ENCODE measurements around the gene PSMG3.

Gene PSMG3

DNA sequence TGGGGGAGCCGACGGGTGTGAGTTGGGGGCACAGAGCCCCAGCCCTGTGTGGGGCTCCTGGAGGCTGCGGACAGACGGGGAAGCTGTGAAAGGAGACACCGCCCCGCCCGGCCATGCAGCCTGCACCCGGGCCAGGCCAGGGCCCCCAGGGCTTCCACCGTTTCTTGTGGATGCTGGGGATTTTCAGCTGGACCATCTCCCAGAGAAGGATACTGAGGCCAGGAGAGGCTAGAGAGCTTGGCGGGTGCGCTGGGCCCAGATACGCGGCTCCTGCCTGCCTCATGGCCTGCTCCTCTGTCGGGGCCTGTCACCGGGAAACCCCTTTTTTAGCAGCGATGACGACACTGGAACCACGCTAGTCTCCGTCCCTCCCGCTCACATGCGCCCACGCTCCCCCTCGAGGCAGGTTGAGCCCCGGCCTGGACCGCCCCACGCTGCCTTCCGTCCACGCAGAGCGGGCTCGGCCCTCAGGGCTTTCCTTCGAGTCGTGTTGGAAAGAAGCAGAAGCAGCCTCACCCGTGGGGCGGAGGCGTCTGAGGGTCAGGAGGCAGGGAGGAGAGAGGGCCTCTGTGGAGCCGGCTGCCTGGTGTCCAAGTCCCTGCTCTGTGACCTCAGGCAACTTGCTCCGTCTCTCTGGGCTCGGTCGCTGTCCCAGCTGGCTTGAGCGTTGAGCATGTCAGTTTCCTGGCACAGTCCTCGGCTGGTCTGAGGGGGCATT lies 25.5 kb downstream of the PSMG3 start:
- H3K9me3 ChIP-seq (ENCODE audit: control insufficient read depth, insufficient read depth, low read length), result no peaks in the 10 kb centered on the region
- no peaks in the 10 kb centered on the region for H3K27me3 ChIP-seq (ENCODE audit: control insufficient read depth, insufficient read depth, low read length)
- H3K4me3 ChIP-seq (ENCODE audit: low read depth, low read length), result no peak overlapping the region
- no peaks in the 10 kb centered on the region for H3K4me1 ChIP-seq (ENCODE audit: control insufficient read depth, insufficient read depth, low read length)
- H3K36me3 ChIP-seq (ENCODE audit: control insufficient read depth, insufficient read depth, low read length), result peaks cover 30% of the 10 kb centered on the region
- no peak overlapping the region for H3K9ac ChIP-seq (ENCODE audit: low read depth, low read length)

GRCh38 chr7:1543826-1544177 lies 26.0 kb downstream of the PSMG3 start:
- Histone ChIP-seq H3K4me3 (ENCODE audit: low read depth, low read length) (no peak overlapping the region), H3K4me1 (ENCODE audit: control insufficient read depth, insufficient read depth, low read length) (no peaks in the 10 kb centered on the region), H3K9ac (ENCODE audit: low read depth, low read length) (no peak overlapping the region), H3K36me3 (ENCODE audit: control insufficient read depth, insufficient read depth, low read length) (peaks cover 32% of the 10 kb centered on the region), H3K27me3 (ENCODE audit: control insufficient read depth, insufficient read depth, low read length) (no peaks in the 10 kb centered on the region), H3K9me3 (ENCODE audit: control insufficient read depth, insufficient read depth, low read length) (no peaks in the 10 kb centered on the region)

- no peaks in the 10 kb centered on the region for H3K27me3 ChIP-seq (ENCODE audit: control insufficient read depth, insufficient read depth, low read length)
- no peaks in the 10 kb centered on the region for H3K4me1 ChIP-seq (ENCODE audit: control insufficient read depth, insufficient read depth, low read length)
- H3K9ac ChIP-seq (ENCODE audit: low read depth, low read length), result no peak overlapping the region
- H3K36me3 ChIP-seq (ENCODE audit: control insufficient read depth, insufficient read depth, low read length), result peaks cover 33% of the 10 kb centered on the region
- no peaks in the 10 kb centered on the region for H3K9me3 ChIP-seq (ENCODE audit: control insufficient read depth, insufficient read depth, low read length)
- no peak overlapping the region for H3K4me3 ChIP-seq (ENCODE audit: low read depth, low read length)
Measured at GRCh38 chr7:1542841-1543747, 26.7 kb downstream of the PSMG3 start.

DNA sequence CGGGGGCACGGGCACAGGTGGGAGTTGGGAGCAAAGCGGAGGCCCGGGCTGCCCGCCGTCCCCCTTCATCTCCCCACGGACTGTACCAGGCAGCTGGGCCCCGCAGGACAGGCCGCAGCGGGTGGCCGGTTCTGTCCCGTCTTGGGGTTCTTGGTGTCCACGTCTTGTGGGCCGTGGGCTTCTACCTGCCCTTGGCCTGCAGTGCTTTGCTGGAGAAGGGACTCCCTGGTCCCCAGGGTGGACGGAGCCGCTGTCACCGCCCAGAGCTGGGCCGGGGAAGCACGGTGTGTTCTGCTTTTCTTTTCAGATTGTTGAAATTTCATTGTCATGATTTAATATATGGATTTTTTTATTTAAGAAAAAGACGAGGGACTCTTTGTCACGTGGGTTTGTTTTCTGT lies 27.5 kb downstream of the PSMG3 start:
- H3K4me1 ChIP-seq (ENCODE audit: control insufficient read depth, insufficient read depth, low read length), result no peaks in the 10 kb centered on the region
- H3K9ac ChIP-seq (ENCODE audit: low read depth, low read length), result no peak overlapping the region
- H3K9me3 ChIP-seq (ENCODE audit: control insufficient read depth, insufficient read depth, low read length), result no peaks in the 10 kb centered on the region
- H3K4me3 ChIP-seq (ENCODE audit: low read depth, low read length), result no peak overlapping the region
- peaks cover 33% of the 10 kb centered on the region for H3K36me3 ChIP-seq (ENCODE audit: control insufficient read depth, insufficient read depth, low read length)
- H3K27me3 ChIP-seq (ENCODE audit: control insufficient read depth, insufficient read depth, low read length), result no peaks in the 10 kb centered on the region

- H3K9ac ChIP-seq (ENCODE audit: low read depth, low read length), result no peak overlapping the region
- H3K9me3 ChIP-seq (ENCODE audit: control insufficient read depth, insufficient read depth, low read length), result no peaks in the 10 kb centered on the region
- H3K4me1 ChIP-seq (ENCODE audit: control insufficient read depth, insufficient read depth, low read length), result peaks cover under 1% of the 10 kb centered on the region
- no peak overlapping the region for H3K4me3 ChIP-seq (ENCODE audit: low read depth, low read length)
- H3K27me3 ChIP-seq (ENCODE audit: control insufficient read depth, insufficient read depth, low read length), result no peaks in the 10 kb centered on the region
- peaks cover 33% of the 10 kb centered on the region for H3K36me3 ChIP-seq (ENCODE audit: control insufficient read depth, insufficient read depth, low read length)
Measured at GRCh38 chr7:1541431-1542162, 28.2 kb downstream of the PSMG3 start.

DNA sequence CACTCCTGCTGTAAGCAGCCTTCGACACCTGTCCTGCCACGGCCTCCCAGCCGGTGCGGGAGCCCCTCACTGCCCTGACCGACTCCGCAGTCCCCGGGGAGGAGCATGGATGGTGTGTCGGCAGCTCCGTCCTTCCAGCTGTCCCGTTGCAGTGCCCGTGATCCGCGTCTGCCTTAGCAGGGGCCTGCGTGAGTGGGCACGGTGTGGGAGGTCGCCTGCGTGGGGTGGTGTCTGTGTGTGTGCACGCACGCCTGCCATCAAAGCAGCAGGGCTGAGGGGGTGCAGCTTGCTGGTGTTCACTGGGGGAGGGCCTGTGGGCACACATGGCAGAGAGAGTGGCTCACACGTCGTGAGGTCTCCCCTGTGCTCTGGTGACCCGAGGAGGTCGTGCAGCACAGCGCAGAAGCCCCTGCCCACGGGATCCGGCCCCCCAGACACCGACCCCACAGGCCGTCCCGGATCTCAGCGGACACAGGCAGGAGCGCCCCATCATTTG lies 29.0 kb downstream of the PSMG3 start:
- Histone ChIP-seq H3K4me1 (ENCODE audit: control insufficient read depth, insufficient read depth, low read length) (peaks cover 5% of the 10 kb centered on the region), H3K36me3 (ENCODE audit: control insufficient read depth, insufficient read depth, low read length) (peaks cover 33% of the 10 kb centered on the region), H3K9ac (ENCODE audit: low read depth, low read length) (no peak overlapping the region), H3K27me3 (ENCODE audit: control insufficient read depth, insufficient read depth, low read length) (no peaks in the 10 kb centered on the region), H3K9me3 (ENCODE audit: control insufficient read depth, insufficient read depth, low read length) (no peaks in the 10 kb centered on the region), H3K4me3 (ENCODE audit: low read depth, low read length) (no peak overlapping the region)

DNA sequence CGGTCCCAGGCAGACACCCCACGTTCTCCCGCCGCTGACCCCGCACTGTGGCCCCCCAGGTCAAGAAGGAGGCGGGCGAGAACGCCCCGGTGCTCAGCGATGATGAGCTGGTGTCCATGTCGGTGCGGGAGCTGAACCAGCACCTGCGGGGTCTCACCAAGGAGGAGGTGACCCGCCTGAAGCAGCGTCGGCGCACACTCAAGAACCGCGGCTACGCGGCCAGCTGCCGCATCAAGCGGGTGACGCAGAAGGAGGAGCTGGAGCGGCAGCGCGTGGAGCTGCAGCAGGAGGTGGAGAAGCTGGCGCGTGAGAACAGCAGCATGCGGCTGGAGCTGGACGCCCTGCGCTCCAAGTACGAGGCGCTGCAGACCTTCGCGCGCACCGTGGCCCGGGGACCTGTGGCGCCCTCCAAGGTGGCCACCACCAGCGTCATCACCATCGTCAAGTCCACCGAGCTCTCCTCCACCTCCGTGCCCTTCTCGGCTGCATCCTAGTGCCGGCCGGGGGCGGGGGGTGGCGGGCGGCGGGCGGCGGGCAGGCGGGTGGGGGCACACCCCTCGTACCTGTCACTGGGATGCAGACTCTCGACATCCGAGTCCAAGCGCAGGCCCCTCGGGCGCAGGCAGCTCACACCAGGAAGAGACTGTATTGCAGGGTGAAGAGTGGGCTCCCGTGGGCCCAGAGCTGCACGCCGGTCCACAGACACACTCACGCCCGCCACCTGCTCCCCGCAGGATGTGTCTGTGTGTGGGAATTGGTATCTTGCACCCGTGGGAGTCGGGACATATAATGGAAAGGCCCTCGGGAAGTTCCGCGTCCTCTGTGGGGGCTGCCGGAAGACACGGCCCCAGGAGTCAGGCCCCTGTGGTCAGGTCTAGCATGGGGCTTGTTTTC lies 29.7 kb downstream of the PSMG3 start:
- Histone ChIP-seq H3K9me3 (ENCODE audit: control insufficient read depth, insufficient read depth, low read length) (no peaks in the 10 kb centered on the region), H3K36me3 (ENCODE audit: control insufficient read depth, insufficient read depth, low read length) (peaks cover 33% of the 10 kb centered on the region), H3K27me3 (ENCODE audit: control insufficient read depth, insufficient read depth, low read length) (no peaks in the 10 kb centered on the region), H3K4me1 (ENCODE audit: control insufficient read depth, insufficient read depth, low read length) (peaks cover 5% of the 10 kb centered on the region), H3K9ac (ENCODE audit: low read depth, low read length) (no peak overlapping the region), H3K4me3 (ENCODE audit: low read depth, low read length) (no peak overlapping the region)

GRCh38 chr7:1539181-1539881 lies 30.5 kb downstream of the PSMG3 start:
- H3K27me3 ChIP-seq (ENCODE audit: control insufficient read depth, insufficient read depth, low read length), result no peaks in the 10 kb centered on the region
- H3K9me3 ChIP-seq (ENCODE audit: control insufficient read depth, insufficient read depth, low read length), result no peaks in the 10 kb centered on the region
- peaks cover 5% of the 10 kb centered on the region for H3K4me1 ChIP-seq (ENCODE audit: control insufficient read depth, insufficient read depth, low read length)
- H3K36me3 ChIP-seq (ENCODE audit: control insufficient read depth, insufficient read depth, low read length), result peaks cover 30% of the 10 kb centered on the region
- no peak overlapping the region for H3K9ac ChIP-seq (ENCODE audit: low read depth, low read length)
- H3K4me3 ChIP-seq (ENCODE audit: low read depth, low read length), result no peak overlapping the region

DNA sequence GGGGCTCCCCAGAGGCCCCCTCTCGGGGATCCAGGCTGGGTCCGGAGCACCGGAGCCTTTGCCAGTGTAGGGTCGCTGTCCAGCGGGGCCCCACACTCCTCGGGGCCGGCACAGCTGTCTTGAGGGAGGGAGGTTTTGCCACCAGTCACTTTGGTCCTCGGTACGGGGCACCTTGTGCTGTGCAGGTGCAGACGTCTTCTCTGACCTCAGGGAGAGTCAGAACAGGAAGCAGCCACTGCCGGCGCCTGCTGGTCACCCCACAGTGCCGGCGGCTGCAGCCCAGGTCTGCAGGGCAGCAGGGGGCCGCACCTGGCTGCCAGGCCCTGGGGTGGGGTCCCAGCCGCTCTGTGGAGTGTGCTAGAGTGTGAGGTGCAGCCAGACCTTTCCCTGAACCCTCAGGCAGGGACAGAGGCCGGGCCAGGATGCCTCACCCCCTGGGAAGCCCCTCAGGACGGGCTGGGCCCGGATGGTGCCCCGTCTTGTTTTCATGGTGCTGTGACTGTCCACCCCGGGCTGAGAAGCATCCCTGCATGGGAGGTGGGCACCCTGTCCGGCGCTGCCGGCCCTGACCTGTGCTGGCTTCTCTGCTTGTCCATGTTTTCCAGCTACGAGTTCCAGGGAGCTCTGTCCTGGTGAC lies 31.2 kb downstream of the PSMG3 start:
- Histone ChIP-seq H3K27me3 (ENCODE audit: control insufficient read depth, insufficient read depth, low read length) (no peaks in the 10 kb centered on the region), H3K4me1 (ENCODE audit: control insufficient read depth, insufficient read depth, low read length) (peaks cover 5% of the 10 kb centered on the region), H3K9me3 (ENCODE audit: control insufficient read depth, insufficient read depth, low read length) (no peaks in the 10 kb centered on the region), H3K36me3 (ENCODE audit: control insufficient read depth, insufficient read depth, low read length) (peaks cover 24% of the 10 kb centered on the region), H3K9ac (ENCODE audit: low read depth, low read length) (no peak overlapping the region), H3K4me3 (ENCODE audit: low read depth, low read length) (no peak overlapping the region)
